Measurements from ENCODE around the gene EBF3.
A peak's percentile ranks its signal among the peaks of the same experiment; 100 is the strongest.

The EBF3 gene

DNA sequence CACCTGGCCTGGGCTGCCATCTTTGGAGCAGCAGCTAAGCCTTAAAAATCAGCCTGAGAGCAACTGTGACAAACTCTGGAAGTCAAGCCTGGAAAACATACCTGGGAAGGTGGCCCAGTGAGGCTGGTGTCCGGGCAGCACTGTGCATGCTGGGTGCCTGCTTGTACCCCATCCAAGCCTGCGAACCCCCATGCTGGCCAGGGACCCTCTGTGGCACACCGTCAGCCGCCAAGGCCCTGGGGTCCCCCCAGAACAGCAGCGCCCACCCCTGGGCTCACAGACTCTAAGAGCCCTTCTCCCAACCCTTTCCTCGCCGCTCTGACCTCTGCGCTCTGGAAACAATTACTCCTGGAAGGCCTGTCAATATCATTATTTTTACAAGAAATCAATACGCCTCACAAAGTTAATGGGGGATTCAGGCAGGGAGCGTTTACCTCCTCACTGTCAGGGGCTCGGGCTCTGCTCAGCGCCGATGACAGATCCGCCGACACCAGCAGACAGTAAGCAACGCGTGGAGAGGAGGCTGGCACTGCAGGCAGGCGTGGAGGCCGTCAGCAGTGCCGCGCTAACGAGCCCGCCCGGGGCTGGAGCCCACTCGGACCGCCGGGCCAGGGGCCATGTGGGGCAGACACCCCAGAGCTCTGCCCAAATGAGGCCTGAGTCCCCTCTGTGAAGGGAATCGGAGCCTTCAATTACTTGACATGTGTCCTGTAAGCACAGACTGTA, 54.4 kb downstream of the EBF3 start:
- no peak for DNase-seq

DNA sequence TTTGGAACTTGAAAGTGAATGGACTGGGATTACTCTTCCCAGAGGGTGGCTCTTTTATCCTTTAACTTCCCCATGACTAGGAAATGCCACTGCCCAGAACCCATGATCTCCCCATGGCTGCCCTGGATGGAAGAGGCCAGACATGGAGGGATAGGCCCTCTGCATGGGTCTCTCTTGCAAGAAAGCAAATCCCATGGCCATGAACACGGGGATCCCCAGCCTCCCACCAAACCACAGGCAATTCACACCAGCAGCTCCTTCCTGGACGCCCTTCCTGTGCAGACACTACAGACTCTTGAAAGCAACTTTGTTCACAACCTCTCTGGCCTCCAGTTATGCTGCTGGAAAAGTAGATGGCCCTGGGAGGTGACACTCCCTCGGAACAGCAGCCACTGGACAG, 55.0 kb downstream of the EBF3 start:
- no peak for DNase-seq

DNA sequence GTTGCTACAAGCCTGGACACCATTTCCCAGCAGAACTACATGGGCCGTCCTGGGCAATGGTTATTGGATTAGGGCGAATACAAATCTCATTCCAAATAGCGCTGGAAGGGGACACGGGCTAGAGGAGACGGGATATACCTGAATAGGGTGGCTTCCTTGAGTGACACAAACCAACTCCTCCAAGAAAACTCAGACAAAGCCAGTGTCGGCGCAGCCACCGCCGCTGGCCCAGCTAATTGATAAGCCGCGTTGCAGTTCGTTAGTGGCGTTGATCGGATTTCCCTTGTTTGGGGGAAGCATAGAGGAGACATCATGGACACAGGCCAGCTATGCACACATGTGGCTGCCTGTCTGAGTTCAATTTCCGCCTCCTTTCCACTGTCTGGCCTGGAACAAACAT, 55.7 kb downstream of the EBF3 start:
- no peak for DNase-seq

DNA sequence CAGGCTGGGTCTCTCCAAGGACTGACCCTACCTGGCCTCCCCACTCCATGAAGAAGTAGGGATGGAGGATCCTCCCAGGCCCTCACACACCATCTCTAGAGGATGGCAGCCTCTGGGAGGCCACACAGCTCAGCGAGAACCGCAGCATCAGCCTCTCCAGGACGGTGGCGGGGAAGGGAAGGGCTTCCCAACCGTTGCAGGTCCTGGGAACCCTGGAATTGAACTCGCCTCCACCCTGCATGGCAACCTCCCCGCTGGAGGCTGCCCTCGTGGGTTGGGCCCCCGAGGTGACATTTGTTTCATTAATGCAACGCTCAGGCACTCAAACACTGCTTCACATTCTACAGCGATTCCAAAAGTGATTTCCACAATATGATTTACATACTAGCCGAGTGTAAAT, 58.5 kb downstream of the EBF3 start:
- DNase-seq, result no peak

DNA sequence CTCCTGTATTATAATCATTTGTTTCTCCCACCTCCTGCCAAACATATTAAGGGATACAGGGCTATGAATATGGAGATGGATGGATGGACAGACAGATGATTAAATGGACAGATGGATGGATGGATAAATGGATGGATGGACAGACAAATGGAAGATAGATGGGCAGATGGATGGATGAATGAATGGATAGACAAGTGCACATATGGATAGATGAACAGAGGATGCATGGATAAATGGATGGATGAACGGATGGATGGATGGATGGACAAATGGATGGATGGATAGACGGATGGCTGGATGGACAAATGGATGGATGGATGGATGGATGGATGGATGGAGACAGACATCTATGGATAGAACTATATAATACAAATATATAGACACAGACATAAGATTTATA, 59.8 kb downstream of the EBF3 start:
- no peak for DNase-seq

DNA sequence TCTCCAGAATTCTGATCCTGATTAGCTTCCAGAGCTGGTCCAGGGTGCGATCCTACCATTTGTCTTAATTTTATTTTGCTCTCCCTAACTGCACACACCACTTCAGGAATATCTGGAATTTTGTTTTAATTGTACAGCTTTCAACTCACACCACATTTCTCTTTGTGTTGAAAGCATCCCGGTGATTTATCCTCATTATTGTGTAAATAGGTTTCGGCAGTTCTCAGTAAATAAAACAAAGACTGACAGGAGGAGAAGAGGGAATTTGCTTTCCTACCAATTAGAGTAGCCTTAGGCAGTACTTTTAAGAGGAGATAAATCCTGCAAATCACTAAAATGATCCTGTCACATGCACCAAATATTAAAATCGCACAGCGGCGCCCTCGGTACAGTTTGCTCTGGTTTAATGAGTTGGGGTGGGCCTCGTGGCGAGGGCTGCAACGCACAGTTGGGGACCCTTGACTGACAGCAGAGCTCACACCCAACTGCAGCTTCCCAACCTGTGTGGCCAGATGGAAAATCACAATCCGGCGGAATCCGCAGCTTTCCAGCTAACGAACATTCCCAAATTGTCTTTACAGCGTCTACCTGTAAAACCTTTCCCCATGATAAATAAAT, 62.6 kb downstream of the EBF3 start:
- DNase-seq, result no peak

DNA sequence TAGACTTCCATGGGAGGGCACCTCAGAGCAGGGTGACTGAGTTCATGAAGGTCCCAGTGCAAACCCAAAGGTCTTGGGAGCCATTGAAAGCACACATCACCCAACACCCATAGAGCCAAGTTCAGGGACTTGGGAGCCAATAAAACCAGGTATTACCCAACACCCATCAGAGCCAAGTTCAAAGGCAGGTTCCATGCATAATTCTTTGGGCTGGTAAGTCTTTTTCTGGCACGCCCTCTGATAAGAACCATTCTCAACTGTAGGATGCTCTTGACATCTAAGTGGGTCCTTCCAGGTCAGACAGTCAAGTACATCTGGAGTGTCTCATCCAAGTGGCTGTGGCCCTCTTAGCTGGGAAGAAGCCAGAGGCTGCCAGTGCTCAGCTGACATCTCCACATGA, 63.2 kb downstream of the EBF3 start:
- DNase-seq, result no peak

DNA sequence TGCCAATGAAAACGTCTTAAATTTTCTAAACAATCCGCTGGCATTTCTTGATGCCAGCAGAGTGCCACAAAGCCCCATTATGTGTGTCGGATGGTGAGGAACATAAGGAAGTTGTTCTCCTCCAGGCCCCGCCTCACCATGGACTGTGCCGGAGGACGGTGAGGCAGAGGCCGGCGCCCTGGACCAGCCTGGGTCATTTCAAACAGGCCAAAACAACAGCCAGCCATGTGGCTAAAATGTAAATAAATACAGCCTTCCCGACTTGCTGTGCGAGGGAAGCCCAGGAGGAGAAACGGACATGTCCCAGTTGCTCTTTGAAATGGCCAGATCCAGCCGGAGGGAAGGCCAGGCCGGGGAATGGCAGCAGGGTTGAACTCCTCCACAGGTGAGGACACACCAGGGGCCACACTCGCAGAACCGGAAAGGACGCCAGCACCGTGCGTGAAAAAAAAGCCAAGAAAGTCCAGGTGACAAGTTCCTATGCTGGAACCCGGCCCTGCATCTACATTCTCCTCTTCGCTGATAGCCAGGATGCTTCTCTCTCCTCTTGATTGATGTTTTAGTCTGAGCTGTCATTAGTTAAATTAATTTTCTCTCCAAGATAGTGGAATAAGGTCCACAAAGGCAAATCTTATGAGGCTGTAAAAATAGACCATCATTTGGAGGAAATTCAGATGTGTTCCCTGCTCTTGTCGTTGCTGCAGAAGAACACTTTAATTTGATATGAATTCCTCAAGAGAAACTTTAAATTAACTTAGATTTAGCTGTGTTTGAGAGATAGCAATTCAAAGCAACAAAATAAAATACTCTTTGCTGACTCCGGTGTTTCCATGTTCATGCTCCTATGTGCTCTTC, 64.6 kb downstream of the EBF3 start:
- no peak for DNase-seq

DNA sequence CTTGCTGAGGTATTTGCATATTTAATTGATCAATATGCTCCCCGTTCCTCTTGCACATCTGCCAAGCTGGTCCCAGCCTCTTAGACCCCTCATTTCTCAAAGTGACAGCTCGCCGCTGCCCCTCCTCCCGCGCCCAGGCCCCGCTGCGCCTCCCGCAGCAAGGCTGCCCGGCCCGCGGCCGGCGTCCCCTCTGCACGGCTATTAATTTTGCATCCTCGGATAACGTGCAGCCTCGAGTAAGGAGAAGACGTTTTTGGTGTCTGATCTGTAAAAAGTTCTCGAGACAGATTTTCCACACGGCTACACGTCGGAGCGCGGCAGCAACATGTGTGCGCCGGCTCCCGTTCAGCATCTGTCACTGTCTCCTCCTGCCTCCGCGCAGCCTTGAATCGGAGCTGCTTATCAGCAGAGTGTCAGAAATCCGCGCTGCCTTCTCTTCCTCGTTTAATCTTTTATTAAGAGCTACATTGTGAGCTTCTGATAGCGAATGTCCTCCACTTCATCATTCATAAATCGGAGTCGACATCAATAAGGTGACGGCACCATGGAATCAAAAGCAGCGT, 65.3 kb downstream of the EBF3 start:
- no peak for DNase-seq

DNA sequence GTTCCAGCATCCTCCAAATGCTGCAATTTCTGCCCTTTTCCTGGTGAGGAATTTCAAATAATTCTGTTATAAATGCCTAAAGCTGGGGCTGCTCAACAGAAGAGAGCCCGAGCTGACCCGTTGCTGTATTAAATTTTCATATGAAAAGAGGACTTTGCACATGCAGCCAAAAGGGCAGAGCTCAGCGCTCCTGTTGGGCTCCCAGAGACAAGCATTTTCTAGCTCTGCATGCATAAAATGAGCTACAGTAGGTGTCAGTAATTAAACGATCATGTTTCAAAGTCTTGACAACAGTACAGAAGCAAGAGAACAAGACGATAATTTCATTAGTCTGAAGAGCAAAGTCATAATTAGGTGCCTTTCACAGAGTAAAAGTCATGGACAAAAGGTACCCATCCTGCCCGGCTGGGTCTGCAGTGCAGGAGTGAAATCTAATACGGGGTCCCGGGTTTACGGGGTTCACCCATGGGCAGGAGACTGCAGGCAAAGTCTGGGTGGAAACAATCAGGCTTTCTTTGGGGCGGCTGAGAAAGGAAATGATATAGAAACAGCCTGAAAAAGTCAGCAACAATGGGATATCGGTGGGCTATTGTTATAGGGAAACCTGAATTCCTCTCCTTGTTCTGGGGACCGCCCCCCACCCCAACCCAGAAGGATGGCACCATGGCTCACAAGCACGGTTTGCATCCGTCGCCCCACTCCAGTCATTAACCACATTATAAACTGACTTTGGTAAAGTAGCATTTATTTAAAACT, 66.0 kb downstream of the EBF3 start:
- DNase-seq, result no peak

DNA sequence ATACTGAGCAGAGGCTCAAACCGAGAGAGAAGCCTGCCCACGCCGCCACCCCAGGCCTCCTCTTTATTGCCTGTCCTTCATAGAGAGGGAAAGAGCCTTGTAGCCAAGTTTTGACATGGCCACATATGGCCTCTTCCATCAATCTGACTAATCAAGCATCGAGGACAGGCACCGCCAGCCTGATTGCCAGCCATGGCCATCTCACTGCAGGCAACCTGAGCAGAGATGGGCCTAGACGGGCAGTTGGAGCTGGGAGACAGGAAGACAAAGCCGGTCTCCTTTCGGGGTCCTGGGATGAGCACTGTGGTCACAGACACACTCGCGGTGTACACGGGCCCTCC, 67.2 kb downstream of the EBF3 start:
- no peak for DNase-seq

DNA sequence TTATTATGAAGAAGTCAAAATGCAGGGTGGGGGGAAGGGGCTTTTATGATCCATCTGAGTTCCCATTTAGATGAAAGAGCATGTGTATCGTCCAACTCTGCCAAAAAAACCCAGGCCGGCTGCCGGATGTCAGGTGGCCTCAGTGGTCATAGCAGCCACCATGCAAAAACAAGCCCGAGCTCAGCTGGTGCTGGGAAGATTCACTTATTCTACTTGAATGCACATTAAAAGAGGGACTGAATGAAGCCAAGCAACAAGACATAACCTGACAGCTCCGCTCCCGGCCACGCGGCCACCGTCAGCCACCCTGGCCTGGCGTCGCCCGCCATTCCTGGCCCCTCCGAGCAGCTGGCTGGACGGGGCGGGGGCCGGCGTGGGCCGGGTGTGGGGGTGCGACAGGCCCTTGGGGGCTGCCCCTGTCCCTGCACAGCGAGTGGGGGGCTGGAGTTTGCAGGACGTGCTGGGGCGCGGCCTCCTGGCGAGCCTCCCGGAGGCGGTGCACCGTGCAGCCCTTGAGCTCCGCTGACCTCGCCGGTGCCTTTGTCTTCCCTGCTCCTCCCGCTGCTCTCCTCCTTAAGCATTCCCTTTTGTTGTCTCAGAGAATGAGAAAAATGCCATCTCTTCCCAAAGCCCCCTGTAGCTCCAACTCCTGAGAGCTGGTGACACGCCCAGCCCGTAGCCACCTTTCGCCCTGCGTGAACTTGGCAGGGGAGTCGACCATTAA, 67.8 kb downstream of the EBF3 start:
- DNase-seq, result no peak

DNA sequence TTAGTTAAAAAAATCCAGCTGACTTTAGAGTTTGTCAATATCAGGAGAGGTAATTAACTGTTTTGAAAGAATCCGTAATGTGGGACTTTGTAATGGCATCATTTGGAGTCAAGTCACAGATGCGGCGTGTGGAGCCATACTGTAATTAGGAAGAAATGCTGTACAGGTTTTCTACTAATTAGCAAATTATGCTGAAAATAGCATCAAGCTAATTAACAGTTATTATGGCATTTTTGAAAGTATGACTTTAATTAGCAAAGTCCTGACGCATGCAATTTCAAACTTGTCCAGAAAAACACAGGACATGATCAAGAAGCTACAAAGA, 68.3 kb downstream of the EBF3 start:
- no peak for DNase-seq

DNA sequence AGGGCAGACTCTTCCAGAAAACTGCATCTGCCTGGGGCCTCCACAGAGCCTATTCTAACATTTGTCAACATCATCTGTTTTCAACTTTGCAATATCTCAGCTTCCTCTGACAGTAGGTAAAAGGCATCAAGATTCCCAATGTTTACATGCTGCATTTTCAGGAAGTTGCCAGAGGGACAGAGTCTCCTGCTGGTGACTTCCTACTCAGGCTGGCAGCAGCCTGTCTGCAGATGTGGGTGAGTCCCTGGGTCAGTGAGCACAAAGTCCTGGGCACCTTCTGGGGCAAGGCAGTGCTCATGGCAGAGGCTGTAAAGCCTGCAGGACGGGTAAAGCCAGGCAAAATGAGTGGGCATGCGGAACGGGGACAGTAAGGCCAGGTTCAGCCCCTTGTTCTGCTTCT, 69.4 kb downstream of the EBF3 start:
- no peak for DNase-seq

DNA sequence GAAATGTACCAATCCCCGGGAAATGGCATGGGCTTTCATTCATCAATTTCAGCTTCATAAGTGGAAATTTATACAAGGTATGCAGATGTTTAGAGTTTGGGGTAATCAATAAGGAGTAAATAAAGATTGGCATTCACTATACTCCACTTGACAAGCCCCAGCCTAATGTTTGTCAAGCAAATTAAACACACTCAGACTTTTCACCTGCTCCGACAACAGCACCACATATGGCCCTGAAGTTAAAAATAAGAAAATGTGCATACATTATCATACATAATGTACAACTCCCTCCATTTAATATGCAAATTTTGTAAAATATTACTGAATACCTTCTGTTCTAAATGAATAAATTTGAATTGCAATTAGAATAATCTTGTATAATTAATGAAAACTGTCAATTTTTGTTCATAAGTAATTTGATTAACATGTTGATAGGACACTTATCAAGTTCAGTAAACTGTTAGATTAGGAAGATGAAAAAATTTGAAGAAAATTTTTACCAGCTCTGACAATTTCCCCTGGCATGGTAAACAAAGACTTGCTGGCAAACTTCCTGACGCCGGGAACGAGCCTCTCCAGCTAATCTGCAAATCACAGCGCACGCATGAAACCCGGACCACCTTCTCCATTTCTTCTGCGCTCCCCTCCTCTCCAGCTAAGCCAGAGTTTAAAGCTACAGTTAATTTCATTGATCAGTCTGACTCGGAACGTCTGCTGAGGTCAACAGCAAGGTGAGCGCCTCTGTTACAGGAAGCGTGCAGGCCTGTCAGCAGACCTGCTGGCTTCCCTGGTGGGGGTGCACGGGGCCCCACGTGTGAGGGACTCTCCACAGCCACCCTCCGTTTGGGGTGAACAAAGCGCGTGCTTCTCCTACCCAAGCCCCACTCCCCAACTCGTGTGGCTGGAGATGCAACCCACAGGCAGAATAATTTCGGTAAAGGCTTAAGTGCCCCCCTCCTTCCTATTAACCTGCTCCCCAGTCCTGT, 70.7 kb downstream of the EBF3 start:
- no peak for DNase-seq

DNA sequence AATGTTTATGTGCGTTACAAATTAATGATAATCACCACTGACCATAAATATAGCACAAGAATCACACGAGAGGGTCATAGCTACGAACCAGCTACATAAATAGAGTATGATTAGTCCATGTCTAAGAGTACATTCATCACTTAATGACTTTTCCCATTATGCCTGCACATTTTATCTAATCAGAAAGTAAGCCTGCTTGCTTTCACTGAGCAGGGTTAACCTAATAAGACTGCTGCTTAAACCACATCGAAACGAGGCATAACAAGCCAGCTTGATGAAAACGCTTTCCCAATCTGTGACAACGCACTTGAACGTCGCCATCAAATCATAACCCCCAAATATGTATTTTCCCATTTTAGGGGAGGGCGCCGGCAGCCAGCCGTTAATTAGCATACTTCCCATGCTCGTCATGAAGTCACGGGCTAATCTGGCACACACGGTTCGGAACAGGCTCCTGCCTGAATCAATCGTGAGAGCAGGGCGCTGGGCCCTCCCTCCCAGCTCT, 71.5 kb downstream of the EBF3 start:
- DNase-seq, result no peak

DNA sequence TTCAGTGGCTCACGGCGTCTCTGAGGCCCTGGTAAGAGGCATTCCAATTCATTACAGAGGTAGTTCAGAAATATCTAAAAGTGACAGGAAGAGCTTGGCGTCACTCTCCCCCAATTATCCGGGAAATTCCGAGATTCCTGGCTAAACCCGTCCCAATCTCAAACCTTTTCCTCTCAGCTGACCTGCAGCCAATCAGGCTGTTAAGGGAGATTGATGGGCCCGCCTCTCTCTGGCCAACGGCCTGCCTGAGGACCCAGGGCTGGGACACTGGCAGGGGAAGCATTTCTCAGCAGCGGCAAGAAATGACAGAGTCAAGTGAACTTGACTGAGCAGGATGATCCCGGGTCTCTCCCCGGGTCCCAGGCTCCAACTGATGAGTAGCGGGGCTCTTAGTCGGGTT, 72.3 kb downstream of the EBF3 start:
- DNase-seq, result no peak

DNA sequence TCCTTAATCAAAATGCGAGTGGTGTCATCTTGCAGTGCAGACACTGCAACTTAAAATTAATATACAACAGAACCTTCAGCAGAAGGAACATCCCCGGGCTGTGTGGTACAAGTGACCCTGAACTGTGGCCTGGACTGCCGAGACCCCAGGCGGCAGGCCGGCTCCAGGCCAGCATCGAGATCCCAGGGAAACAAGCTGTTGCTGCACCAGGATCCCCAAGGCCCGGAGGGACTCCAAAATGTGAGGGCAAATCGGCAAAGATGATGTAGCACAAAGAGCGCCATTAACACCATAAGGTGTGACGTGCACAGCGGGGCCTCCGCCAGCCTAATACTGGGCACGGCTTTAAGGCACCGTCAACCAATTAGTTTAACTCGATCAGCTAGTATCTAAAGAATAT, 73.9 kb downstream of the EBF3 start:
- DNase-seq, result no peak

DNA sequence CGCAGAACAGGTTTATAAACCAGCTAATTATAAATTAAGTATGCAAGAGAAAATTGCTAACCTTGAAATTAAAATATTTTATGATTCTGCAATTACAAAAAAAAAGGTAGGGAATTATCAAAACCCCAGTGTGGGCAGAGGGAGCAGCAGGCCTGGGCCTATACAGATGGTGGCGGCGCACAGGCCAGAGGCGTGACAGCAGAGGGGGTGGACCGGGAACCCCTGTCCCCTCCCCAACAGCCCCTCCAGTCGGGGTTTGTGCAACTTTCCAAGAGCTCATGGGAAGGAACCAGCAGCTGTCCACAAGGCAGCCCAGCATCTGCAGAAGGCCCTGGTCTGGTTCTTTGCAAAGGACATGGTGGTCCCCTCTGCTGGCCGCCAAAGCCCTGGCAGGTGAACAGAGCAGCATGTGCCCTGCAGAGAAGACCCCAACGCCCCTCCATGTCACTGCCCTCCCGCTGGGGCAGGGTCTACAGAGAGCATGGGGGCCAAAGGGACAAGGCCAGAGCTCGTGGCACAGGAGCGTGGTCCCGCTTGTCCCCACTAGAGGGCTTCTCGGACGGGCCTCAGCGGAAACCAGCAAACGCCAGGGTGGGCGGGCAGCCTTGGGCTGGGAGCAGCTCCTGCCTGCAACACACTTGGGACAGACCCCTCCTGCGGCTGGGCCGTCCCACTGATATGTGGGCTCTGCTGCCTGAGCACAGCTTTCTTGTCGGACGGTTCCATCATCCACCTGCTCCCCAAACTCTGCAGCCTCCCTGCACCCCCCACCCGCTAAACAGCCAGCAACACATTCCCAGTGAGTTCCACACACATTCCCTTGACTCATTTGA, 75.1 kb downstream of the EBF3 start:
- peak; percentile 15 for DNase-seq
